ENCODE measurements around the gene CAPN2.

The CAPN2 gene

DNA sequence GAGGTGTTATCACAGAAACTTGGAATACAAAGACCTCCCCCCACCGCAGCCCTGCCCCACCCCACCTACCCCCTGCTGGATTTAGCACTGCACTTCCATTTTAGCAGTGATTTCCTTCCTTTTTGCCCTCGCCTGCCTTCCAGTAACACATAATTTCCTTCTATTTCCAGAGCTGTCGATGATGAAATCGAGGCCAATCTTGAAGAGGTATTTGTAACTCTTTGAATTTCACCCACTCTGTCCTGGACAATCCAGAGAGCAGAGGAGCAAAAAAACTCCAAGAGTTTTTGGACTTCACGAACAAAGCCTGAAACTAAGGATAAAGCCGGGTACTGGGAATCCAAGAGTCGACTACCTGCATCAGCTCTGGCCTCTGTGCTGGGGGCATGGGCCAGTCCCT, 49.1 kb downstream of the CAPN2 start:
- DNase-seq, result no peak

DNA sequence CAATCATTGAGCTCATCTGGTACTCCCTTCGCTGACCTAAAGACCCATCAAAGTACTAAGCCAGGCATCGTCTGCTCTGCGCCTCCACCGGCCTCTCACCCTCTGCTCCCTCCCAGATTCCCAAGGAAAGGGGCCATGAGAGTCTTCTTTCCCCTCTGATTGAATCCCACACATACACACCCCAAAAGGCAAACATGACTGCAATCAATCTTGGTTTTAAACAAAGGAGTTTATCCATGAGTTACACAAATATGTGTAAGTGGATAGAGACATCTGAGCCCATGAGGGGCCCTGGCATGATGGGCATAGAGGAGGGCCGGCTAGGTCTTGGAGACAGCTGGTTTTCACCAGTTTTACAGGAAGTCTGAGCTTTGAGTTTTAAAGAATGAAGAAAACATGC, 50.9 kb downstream of the CAPN2 start:
- no peak for DNase-seq

DNA sequence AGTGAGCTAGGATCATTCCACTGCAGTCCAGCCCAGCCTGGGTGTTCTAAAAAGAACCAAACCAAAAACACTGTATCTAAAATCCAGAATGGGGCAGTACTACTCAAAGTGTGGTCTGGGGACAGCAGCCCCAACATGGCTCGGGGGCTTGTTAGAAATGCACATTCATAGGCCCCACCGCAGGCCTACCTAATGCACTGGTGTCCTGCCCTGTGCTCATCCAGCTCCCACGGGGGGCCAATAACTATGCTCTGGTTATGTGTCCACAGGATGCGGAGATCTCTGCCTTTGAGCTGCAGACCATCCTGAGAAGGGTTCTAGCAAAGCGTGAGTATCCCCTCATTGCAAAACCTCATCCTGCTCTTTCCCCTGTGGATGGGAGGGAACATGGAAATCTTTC, 51.5 kb downstream of the CAPN2 start:
- no peak for DNase-seq

DNA sequence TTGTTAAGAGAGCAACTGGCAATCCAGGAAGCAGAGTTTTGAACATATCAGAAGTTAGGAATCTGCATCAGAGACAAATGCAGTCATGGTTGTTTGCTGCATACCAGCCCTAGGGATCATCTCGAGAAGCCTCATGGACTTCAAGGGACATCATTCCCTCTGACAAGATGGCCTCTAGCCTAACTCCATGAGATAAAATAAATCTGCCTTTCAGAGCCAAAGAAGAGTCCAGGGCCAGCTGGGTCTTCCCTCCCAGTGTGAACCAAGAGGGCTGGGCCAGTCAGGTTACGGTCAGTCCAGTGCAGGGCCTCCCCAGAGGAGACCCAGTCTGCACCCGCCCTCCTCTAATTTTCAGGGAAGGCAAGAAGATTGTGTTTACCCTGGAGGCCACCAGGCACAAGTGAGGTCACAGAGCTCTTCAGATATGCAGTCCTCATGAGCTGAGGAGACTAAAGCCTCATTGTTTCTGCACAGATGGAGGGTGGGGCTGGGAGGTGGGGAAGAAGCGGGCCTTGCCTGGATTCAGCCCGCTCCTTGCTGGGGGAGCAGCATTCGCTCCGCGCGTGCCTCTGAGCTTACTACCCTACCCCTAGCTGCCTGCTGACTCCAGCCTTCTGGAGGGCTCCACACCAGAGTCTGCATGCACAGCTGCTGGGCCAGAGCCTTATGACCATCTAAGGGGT, 52.8 kb downstream of the CAPN2 start:
- no peak for DNase-seq

DNA sequence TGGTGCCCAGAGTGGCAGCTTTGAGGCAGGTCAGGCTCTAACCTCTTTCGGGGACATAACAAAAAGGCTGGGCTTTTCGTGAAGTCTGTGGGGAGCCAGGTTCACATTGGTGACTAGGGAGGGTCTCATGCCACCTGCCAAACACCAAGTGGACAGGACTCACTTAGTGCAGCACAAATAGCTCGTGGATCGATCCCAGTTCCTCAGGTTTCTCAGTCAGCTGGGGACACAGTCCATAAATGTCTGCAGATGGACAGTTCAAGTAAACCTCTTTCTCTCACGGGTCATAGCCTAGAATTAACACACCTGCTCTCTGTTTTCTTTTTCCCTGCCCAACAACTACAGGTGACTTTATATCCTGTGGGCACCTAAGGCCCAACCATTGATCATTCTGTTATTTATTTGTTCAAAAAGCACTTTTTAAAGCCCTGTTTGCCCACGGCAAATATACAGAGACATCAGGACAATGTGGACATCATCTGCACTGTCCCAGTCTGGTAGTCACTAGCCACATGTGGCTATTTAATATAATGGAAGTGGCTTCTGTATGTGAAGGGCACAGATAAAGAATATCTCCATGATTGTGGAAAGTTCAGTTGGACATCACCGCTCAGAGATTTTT, 53.5 kb downstream of the CAPN2 start:
- no peak for DNase-seq

DNA sequence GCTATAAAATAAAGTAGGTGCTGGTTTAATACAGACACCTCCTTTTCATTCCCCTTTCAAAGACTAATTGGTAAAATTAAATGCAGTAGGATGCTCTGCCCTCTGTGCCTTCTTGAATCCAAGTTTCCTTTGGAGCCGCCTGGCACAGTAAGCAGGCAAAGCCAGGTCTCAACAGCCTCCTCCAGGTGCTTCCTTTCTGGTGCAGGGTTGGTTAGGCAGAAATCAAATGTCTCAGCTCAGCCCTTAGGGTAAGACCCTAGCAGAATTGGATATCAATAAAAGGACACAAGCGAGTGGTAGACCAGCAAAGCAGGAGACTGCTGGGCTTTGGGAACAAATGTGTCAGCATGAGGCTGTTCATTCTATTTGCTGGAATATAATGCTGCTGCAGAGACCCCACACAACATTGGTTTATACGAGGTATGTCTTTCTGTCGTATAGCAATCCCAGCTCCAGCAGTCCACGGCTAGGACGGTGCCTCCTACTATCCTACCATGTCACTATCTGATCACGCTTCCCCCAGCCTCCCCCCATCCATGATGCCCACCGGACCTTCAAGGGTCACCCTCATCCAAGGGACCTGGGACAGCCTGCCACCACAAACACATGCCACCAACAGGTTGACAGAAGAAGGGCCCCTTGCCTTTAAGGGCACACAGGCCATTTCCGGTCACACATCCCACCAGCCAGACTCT, 58.4 kb downstream of the CAPN2 start:
- no peak for DNase-seq

DNA sequence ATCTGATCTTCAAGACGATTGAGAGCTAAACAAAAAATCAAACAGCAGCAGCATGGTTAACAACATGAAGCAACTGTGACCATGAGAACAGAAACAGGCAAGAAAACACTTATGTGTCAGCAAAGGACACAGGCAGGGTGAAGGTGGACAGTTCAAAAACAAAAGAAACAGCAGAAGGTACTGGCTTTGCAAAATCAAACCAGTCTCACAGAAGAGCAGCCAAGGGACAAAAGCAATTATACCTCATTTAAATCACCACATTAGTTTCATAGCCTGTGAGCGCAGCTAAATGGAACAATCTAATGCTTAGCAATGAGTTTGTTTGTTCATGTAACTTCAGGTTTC, 59.1 kb downstream of the CAPN2 start:
- no peak for DNase-seq

DNA sequence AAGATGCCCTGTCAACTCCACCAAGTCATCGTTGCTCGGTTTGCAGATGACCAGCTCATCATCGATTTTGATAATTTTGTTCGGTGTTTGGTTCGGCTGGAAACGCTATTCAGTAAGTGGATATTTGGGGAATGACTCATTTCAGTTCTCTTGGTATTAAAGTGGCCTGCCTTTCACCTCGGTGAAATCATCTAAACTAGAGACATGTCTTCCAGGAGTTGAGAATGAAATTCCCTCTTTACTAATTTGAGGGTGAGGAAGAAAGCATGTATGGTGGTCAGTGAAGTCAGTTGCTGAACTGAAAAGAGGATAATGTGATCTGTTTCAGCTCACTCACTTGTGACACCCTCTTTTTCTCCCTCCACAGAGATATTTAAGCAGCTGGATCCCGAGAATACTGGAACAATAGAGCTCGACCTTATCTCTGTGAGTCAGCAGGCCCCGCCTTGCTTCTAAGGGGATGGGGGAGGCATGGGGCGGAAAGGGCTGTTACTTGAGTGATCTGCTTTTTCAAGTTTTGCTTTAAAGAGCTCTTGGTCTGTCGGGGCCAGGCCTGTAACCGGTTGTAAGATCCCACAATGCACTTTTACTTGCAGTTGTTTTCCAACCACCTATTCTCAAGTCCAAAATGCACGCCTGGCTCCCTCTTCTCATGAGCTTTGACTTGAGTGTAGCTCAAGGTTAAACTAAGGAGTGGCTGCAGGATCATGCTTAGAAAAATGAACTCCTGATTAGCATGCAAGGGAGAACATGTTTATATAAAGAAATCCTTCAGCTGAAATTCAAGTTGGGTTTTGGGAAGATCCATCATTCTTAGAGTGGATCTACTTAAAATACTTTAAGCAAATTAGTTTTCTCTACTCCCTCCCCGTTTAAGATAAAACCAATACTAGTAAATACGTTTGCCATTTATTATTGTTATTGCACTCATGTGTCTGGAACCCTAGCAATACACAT, 59.8 kb downstream of the CAPN2 start:
- DNase-seq, result no peak

DNA sequence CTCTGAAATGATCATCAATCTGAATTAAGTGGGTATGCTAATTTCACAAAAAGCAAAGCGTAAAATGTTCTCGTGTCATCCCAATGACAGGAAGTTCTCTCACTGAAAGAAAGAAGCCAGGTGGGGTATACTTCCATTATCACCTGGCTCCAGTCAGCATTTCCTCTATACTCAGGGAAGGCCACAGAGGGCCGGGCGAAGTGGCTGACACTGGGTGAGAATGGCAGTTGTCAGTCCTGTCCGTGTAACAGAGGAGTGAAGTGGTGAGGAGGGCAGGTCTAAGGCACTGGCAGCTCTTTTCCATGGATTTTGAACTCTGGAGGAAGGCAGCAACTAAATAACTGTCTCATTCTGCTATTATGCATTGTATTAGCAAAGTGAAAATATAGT, 60.4 kb downstream of the CAPN2 start:
- no peak for DNase-seq

DNA sequence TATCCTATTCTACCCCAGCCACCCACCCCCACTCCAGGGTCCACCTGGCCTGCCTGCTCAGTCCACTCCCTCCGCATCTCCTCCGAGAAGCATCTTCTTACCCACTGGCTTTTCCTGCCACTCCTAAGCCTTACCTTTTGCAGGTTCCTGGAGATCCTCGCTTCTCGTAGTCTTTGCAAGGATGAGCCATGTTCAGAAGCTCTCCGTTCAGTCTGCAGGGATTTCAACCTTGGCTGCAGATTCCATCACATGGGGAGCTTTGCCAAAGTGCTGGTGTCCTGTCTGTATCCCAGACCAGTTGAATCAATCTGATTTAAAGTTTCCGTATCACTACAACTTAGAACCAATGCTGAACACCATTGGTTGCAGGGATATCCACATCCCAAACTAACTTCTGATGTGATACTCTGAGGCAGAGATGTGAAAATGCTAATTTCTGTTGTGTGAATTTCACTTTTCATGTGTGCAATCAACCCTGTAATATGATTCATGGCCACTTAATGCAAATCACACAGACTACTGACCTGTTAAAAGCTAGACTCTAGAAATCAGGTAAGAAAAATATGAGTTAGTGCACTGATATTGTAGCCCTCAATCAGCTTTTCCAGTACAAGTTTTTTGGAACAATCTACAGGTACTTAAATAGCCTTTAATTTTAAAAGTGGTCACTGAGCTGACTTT, 61.9 kb downstream of the CAPN2 start:
- no peak for DNase-seq

DNA sequence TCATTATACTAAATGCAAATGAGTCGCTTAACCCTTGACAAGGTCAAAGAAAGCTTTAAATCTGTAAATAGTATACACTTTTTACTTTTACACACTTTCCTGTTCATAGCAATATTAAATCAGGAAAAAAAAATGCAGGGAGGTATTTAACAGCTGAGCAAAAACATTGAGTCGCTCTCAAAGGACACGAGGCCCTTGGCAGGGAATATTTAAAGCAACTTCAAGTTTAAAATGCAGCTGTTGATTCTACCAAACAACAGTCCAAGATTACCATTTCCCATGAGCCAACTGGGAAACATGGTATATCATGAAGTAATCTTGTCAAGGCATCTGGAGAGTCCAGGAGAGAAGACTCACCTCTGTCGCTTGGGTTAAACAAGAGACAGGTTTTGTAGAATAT, 62.7 kb downstream of the CAPN2 start:
- DNase-seq, result no peak

DNA sequence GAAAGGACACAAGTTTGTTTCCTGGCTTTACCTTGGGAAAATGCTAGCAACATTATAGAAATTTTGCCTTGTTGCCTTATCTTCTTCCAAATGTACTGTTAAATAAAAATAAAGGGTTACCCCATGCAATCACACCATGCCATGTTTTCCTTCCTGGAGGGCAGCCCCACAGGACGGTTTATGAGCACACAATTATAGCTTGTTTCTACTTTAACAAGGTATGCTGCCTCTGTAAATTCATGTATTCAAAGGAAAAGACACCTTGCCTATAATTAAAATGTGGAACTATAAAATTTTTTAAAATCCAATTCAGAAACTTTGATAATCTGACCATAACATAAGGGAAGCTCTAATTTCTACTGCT, 63.4 kb downstream of the CAPN2 start:
- no peak for DNase-seq

DNA sequence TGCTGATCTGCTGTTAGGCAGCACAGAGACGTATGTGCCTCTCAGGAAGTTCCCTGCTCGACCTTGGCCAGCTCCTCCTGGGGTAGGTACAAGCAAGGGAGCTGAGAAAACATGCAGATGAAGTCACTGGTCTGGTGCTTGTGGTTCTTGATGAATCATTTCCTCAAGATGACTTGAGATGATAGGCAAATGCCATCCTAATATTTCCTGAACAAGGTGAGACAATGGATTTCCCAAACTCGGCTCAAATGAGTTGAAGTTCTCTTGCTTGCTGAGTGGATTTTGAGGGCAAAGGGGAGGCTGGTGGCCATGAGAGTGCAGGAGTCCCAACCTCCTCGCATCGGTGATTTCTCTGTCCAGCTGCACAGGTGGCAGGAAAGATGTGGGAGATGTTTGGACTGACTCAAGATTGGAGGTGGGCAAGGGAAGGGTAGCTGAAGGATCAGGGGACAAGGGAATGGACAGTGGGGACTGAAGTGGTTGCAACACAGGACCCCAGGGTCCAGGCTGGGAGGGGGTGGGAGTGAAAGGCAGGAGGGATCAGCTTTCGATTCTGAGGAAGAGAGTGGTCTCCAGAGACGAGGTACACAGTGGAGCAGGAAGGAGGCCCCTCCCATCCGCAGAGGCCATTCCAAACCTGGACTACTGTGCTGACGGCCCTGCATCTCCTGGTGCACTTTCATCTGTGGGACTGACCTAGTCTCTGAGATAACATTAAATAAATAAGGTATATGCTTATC, 63.9 kb downstream of the CAPN2 start:
- DNase-seq, result peak in 1 of 6 experiments; percentile 11

DNA sequence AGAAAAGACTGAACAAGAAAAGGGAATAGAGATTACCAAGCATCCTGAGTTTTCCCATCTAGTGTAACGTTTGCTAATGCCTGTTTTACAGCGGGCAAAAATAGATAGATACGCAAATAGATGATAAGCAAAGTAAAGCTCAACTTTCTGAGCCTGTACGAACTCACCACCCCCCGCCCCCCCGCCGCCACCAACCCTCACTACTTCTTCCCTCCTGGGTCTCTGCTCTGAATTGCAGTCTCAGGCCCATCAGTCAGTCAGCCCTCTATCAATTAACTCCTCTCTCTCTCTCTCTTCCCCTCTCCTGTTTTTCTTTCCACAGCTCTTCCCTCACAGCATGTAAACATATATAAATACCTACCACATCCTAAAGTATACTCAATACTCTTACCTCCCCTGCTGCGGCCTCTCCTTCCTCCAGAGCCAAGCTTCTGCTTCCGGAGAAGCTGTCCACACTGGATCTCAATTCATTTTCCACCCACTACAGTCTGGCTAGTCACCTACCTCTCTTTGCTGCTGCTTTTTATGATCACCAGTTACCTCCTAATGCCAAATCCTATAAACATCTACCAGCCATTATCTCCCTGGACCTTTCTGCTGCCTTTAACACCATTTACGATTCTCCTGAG, 64.6 kb downstream of the CAPN2 start:
- no peak for DNase-seq

DNA sequence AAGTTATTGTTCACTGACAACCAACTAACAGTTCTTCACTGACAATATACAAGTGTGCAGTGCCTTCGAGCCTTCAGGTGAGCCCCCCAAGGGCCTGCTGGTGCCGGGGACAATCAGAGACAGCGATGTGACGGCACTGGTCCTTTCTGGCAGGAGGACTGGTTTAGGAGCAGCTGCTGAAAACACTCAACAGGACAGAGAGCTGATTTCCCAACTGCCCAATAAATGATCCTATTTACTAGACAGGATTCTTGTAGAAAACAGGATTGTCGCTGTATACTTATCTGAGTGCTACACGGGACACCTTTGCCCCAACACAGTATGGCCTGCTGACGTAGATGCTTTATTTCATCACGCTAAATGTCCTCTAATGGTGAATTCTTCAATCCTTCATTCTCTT, 68.0 kb downstream of the CAPN2 start:
- no peak for DNase-seq

DNA sequence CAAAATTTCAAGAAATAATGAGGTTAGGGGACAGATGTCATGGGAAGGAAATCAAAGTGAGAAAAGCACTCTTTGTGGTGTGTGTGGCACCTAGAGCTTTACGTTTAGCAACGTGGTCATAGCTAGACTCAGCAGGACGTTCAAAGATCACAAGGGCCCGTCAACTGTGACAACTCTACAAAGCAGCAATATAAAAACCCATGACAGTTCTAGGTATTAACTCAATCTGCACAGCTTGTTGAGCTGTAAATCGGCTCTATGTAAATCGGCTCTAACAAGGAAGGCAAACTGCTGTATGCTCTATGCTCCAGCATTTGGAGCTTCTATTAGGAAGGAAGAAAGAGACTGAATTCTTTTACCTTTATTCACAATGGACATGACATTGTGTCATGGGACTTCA, 68.6 kb downstream of the CAPN2 start:
- no peak for DNase-seq

DNA sequence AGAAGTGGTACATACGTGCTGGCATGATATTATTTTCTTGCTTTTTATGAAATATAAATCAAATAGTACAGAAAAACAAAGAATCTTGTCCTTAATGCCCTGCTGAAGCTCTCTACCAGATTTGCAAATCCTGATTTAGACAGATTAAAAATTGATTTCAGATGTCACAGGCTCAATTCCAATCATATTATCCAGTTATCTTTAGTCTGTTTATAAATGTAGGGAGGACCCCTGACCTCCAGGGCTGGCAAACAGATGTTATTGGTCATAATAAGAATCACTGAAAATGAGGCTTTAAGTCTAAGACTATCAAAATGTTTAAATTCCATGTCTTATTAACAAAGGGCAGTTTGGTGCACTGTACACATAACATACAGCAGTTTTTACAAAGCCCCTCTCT, 71.3 kb downstream of the CAPN2 start:
- no peak for DNase-seq

DNA sequence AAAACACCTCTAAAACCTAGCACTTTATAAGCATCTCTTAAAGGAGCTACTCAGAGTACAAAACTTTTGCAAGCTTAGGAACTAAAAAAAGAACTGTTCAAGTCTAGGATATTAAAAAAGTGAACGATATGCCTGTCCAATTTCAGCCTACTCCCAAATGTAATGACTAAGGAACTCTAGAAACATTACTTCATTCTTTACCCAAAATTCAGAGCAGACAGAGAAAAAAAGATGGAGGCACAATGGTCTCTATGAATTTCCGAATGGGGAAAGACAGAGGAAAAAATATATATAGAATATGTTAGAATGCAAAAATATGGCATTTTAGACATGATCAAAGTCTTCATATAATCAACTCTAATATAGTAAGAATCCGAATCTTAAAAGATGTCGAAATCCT, 72.2 kb downstream of the CAPN2 start:
- no peak for DNase-seq

DNA sequence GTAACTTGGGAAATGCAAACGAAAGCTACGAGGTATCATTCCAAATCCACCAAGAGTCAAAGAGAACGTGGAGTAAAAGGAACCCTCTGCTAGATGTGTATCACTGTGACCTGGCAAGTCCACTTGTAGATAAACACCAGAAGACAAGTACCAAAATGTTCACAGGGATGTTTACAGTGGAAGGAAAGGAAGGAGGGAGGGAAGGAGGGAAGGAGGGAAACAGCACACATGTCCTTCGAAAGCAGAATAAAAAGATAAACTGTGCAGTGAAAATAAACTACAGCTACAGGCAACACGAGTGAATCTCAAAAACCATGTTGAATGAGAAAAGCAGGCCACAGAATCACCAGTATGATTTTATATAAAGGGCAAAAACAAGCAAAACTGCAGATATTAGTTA, 73.5 kb downstream of the CAPN2 start:
- DNase-seq, result no peak

DNA sequence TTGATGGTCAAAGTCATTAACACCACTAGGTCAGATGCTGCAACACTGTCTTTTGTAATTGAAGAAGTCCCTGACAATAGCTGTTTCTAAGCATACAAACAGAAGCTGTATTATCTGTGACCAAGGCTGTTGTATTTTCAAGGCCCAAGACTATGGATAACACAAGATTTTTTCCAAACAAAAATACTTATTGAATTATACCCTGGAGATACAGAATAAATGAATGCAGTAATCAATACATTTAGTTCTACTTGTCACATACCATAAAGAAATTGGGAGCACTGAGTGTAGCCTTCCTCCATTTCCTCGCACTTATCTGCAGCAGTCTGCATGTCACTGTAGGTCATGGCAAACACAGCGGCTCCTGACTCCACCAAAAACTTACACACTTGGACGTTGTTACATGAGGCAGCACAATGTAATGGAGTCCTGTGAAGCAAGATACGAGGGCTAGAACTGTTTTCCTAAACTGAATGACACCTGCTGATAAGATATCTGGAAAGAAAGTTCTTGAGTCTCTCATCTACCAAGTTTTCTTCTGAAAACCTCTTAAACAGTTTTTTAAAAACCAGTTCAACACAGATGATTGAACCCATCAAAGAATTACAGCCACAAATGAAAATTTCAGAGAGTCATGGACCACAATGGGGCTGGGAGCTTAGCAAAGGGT, 76.5 kb downstream of the CAPN2 start:
- no peak for DNase-seq

DNA sequence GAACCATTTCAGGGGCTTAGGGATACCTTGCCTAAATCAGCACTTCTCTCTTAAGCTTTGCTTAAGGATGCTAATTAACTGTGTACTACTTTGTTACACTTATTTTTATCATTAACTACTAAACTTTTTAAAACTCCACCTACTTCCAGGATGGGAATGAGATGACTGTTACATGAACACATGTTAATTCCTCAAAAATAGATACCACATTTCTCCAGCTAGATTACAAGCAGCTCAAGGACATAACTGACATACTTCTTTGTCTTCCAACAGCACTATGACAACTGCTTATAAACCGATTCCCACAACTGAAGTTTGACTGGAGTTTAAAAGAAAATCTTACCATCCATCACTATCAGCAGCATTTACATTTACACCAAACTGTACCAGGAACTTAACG, 79.7 kb downstream of the CAPN2 start:
- DNase-seq, result no peak

All from stimulated activated naive CD4-positive, alpha-beta T cell (primary cell).